Tibial artery (tissue), 4 donors: ENCODE results near the gene STBD1.

Experiments
- DNase-seq, 2 donors: peaks; one replicate each; pipeline ENCODE4 v3.0.0-alpha.2; 2019
- H3K27ac ChIP-seq, 2 donors: fragments of 200-600 bp; sonication (generic) in 1 of 2; 1 replicate in 1 of 2; 2 replicates in 1 of 2; pipeline ENCODE4 v1.5.1; 2018 to 2019; ENCODE audit warnings: mild to moderate bottlenecking in 1 of 2
- H3K27me3 ChIP-seq, 2 donors: fragments of 200-600 bp; sonication (generic) in 1 of 2; one replicate each; pipeline versions ENCODE4 v1.5.1 to v1.6.0; 2016 to 2019
- H3K36me3 ChIP-seq, 3 donors: fragments of 200-600 bp; sonication (generic) in 2 of 3; one replicate each; pipeline ENCODE4 v1.5.1; 2016 to 2019; ENCODE audit warnings: mild to moderate bottlenecking in 2 of 3
- H3K4me1 ChIP-seq, 4 donors: fragments of 200-600 bp; sonication (generic) in 2 of 4; 1 replicate in 3 of 4; 2 replicates in 1 of 4; pipeline ENCODE4 v1.5.1; 2016 to 2019
- H3K4me3 ChIP-seq, 2 donors: fragments of 200-600 bp; sonication (generic) in 1 of 2; 1 replicate in 1 of 2; 2 replicates in 1 of 2; pipeline ENCODE4 v1.5.1; 2018 to 2019; ENCODE audit warnings: mild to moderate bottlenecking in 2 of 2
- H3K9me3 ChIP-seq, 3 donors: fragments of 200-600 bp; sonication (generic) in 1 of 3; one replicate each; pipeline ENCODE4 v1.5.1; 2016 to 2019
- CTCF ChIP-seq, 2 experiments: fragments of 200-600 bp in 1 of 2; fragments of 450-650 bp in 1 of 2; IDR thresholded peaks; one replicate each; pipeline ENCODE4 v1.5.1; 2017 to 2019; ENCODE audit warnings: antibody characterized with exemption in 2 of 2, mild to moderate bottlenecking in 1 of 2, moderate library complexity in 1 of 2
- intact Hi-C: fragments of 100-400 bp; cut with DNase I; formaldehyde crosslinking; loops from one replicate; pipeline ENCODE4 v1.15.0; 2023; ENCODE audit warnings: low total_unique reads

The STBD1 gene

GRCh38 chr4:76305971-76306881 is at the start of gene STBD1:
Gene STBD1 (plus strand): TSS chr4:76306733. CDS start chr4:76306770, 37 bp downstream.
- no peaks in the 10 kb centered on the region for H3K9me3 ChIP-seq
- peaks cover 0 to 38% (median 30%) of the 10 kb centered on the region in 4 donors for H3K4me1 ChIP-seq
- TF ChIP-seq CTCF (IDR thresholded peaks at IDR 0.05): no peak
- DNase-seq: peak; percentile 87 to 93
- H3K4me3 ChIP-seq: peak within 1 kb of the TSS; percentile 76 to 85
- intact Hi-C loops: loop anchor here (2.0 to 5.0 kb wide), 3 partner anchors 93 to 1556 kb away; partner anchors contain the start of genes MRPL1, SCARB2 and SDAD1
- H3K27me3 ChIP-seq: no peaks in the 10 kb centered on the region
- peak within 1 kb of the TSS; percentile 91 to 97 for H3K27ac ChIP-seq
- H3K36me3 ChIP-seq: peaks cover 0 to 13% (median 9%) of the 10 kb centered on the region in 3 donors

GRCh38 chr4:76256968-76257367 is 49.6 kb upstream of the STBD1 start:
- no peak for DNase-seq
- Histone ChIP-seq H3K27me3 (no peaks in the 10 kb centered on the region), H3K4me3 (no peak overlapping the region), H3K27ac (no peak overlapping the region), H3K36me3 (no peaks in the 10 kb centered on the region), H3K4me1 (peaks cover 0 to 4% (median 3%) of the 10 kb centered on the region in 4 donors), H3K9me3 (no peaks in the 10 kb centered on the region)
- intact Hi-C loops: no loop called here
- TF ChIP-seq CTCF (IDR thresholded peaks at IDR 0.05): no peak

- Histone ChIP-seq H3K27ac (no peak overlapping the region), H3K4me1 (no peaks in the 10 kb centered on the region), H3K36me3 (no peaks in the 10 kb centered on the region), H3K9me3 (no peaks in the 10 kb centered on the region), H3K27me3 (no peaks in the 10 kb centered on the region), H3K4me3 (no peak overlapping the region)
- intact Hi-C loops: no loop called here
- DNase-seq: no peak
- no peak for TF ChIP-seq CTCF (IDR thresholded peaks at IDR 0.05)
These were observed 48.7 kb upstream of the STBD1 start for GRCh38 chr4:76257824-76258223.

- Histone ChIP-seq H3K9me3 (no peaks in the 10 kb centered on the region), H3K27me3 (no peaks in the 10 kb centered on the region), H3K4me3 (no peak overlapping the region), H3K36me3 (no peaks in the 10 kb centered on the region), H3K4me1 (no peaks in the 10 kb centered on the region), H3K27ac (no peak overlapping the region)
- no peak for TF ChIP-seq CTCF (IDR thresholded peaks at IDR 0.05)
- DNase-seq: no peak
- intact Hi-C loops: no loop called here
These were observed 46.0 kb upstream of the STBD1 start for GRCh38 chr4:76260571-76260970.

GRCh38 chr4:76265631-76266218 is 40.8 kb upstream of the STBD1 start:
- no peak overlapping the region for H3K27ac ChIP-seq
- no peaks in the 10 kb centered on the region for H3K9me3 ChIP-seq
- TF ChIP-seq CTCF (IDR thresholded peaks at IDR 0.05): no peak
- no peaks in the 10 kb centered on the region for H3K27me3 ChIP-seq
- no peaks in the 10 kb centered on the region for H3K4me1 ChIP-seq
- no peak for DNase-seq
- H3K4me3 ChIP-seq: no peak overlapping the region
- intact Hi-C loops: no loop called here
- no peaks in the 10 kb centered on the region for H3K36me3 ChIP-seq
